OCI-LY7 (cell line): ENCODE data around the gene MTG2.

Source experiments
- EZH2phosphoT487 ChIP-seq: fragments of 200-600 bp; sonication (generic); IDR thresholded peaks from 2 replicates; pipeline ENCODE4 v1.6.1; 2018; ENCODE audit warnings: low read depth, borderline replicate concordance, mild to moderate bottlenecking, mixed run types, antibody characterized with exemption, low read length, moderate library complexity, mixed read lengths
- TF ChIP-seq, protein P1 (sequence below): fragments of 200-600 bp; sonication (generic); conservative IDR thresholded peaks from 2 replicates; pipeline ENCODE4 v1.5.1; 2014; ENCODE audit warnings: mild to moderate bottlenecking, antibody characterized with exemption, low read length, moderate library complexity, mixed read lengths

DNA sequence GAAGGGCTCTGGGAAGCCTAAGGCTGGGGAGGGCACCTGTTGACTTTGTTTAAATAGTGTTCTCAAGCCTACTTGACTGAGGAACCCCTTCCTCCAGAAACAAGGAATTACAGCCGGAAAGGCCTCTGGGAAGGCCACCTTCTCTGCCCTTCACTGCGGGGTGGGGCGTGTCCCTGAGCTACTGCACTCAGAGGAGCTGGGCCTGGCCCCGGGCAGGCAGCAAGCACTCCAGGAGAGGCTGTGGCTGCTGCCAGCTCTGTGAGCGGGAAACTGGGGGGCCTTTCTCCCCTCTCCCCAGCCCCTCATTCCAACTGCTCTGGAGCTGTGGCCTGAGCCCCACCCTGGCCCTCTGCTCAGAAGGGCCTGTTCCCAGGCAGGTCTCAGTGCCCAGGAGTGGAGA, 51.5 kb downstream of the MTG2 start:
- TF ChIP-seq, protein P1, sequence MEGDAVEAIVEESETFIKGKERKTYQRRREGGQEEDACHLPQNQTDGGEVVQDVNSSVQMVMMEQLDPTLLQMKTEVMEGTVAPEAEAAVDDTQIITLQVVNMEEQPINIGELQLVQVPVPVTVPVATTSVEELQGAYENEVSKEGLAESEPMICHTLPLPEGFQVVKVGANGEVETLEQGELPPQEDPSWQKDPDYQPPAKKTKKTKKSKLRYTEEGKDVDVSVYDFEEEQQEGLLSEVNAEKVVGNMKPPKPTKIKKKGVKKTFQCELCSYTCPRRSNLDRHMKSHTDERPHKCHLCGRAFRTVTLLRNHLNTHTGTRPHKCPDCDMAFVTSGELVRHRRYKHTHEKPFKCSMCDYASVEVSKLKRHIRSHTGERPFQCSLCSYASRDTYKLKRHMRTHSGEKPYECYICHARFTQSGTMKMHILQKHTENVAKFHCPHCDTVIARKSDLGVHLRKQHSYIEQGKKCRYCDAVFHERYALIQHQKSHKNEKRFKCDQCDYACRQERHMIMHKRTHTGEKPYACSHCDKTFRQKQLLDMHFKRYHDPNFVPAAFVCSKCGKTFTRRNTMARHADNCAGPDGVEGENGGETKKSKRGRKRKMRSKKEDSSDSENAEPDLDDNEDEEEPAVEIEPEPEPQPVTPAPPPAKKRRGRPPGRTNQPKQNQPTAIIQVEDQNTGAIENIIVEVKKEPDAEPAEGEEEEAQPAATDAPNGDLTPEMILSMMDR: no peak
- no peak for TF ChIP-seq EZH2phosphoT487
